Lower lobe of right lung (tissue), 2 donors: ENCODE results near the gene GDF3. TPM values are rescaled to one million over a fixed set of nuclear protein-coding genes. Genes with fewer than 3 reads are reported as not detected.

ENCODE experiments used
- ATAC-seq, 2 donors: fragments of 200-7000 bp; cut with Tn5 transposase; one replicate each; pipeline ENCODE4 v1.9.1; 2020 to 2022; ENCODE audit warnings: mild to moderate bottlenecking in 2 of 2, moderate library complexity in 2 of 2
- DNase-seq: peaks from one replicate; pipeline ENCODE4 v3.0.0-alpha.2; 2020
- H3K27ac ChIP-seq: fragments of 200-600 bp; one replicate; pipeline ENCODE4 v1.8.0; 2022
- H3K27me3 ChIP-seq: fragments of 200-600 bp; one replicate; pipeline ENCODE4 v1.8.0; 2022; ENCODE audit warnings: low read depth
- H3K36me3 ChIP-seq: fragments of 200-600 bp; one replicate; pipeline ENCODE4 v1.8.0; 2022; ENCODE audit warnings: mild to moderate bottlenecking
- H3K4me1 ChIP-seq: fragments of 200-600 bp; one replicate; pipeline ENCODE4 v1.8.0; 2022
- H3K4me3 ChIP-seq: fragments of 200-600 bp; one replicate; pipeline ENCODE4 v1.8.0; 2022; ENCODE audit warnings: mild to moderate bottlenecking
- H3K9me3 ChIP-seq: fragments of 200-600 bp; one replicate; pipeline ENCODE4 v1.8.0; 2022
- CTCF ChIP-seq: fragments of 200-600 bp; IDR thresholded peaks from one replicate; pipeline ENCODE4 v1.8.0; 2022; ENCODE audit warnings: antibody characterized with exemption, mild to moderate bottlenecking
- intact Hi-C: fragments of 100-400 bp; cut with DNase I; formaldehyde crosslinking; loops from one replicate; pipeline ENCODE4 v1.11.0; 2022
- total RNA-seq: library from RNA; stranded (reverse); fragmentation: NEBNext Ultra II Directional; extraction: Animal tissue kit (Norgen Biotek cat#: 25700); gene quantifications from one replicate; pipeline ENCODE4 v1.2.1, GENCODE V29; 2021
- donor health status: DM: no; HTN: yes; CAD: no; lungs with severe emphysema.

The GDF3 gene
- total RNA-seq, 1 donor from 2014 or later, result 0.30 TPM

- intact Hi-C loops, result no loop called here
- Histone ChIP-seq H3K9me3 (no peaks in the 10 kb centered on the region), H3K27ac (no peak overlapping the region)
Observed at GRCh38 chr12:7666595-7666994, 29.0 kb downstream of the GDF3 start.

DNA sequence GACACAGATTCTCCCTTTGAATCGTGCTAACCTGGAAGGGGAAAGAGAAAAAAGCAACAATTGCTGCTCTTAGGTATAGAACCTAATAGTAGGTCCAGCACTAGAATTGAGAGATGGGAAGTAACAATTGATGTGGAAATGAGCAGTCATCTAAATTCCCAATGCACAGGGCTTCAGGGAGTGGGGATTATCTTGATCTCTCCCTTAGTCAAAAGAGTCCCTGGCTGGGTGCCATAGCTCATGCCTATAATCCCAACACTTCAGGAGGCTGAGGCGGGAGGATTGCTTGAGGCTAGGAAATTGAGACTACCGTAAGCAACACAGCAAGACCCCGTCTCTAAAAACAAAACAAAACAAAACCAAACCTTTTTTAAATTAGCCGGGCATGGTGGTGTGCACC, 33.8 kb downstream of the GDF3 start:
- Histone ChIP-seq H3K27ac (no peak overlapping the region), H3K36me3 (no peaks in the 10 kb centered on the region), H3K4me3 (no peak overlapping the region), H3K27me3 (no peaks in the 10 kb centered on the region), H3K4me1 (no peaks in the 10 kb centered on the region), H3K9me3 (no peaks in the 10 kb centered on the region)
- intact Hi-C loops, result no loop called here
- DNase-seq, result no peak
- no peak for ATAC-seq
- TF ChIP-seq CTCF, result no peak

More at GRCh38 chr12:7666595-7666994, 29.0 kb downstream of the GDF3 start:
- Histone ChIP-seq H3K27me3 (no peaks in the 10 kb centered on the region), H3K4me3 (no peak overlapping the region), H3K4me1 (no peaks in the 10 kb centered on the region), H3K36me3 (no peaks in the 10 kb centered on the region)
- no peak for TF ChIP-seq CTCF
- DNase-seq (no peak), ATAC-seq (no peak)

DNA sequence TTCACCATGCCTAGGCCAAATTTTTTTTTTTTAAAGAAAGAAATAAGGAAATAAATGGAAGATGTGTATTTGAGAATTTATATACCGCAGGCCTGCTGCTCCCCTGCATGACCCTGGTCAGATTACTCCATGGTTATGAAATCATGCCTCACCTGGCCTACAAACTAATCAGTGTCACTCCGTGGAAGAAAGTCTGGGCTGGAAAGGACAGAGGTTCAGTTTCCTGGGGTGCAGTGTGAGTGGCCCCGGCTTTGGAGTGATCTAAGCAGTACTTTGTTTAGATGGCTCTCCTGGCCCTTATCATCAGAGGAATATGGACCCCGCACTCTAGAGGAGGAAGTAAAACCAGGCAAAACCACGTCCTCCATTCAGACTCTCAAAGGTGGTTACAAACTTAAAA, 39.5 kb downstream of the GDF3 start:
- Histone ChIP-seq H3K9me3 (no peaks in the 10 kb centered on the region), H3K36me3 (no peaks in the 10 kb centered on the region), H3K4me1 (no peaks in the 10 kb centered on the region), H3K4me3 (no peak overlapping the region), H3K27ac (no peak overlapping the region), H3K27me3 (no peaks in the 10 kb centered on the region)
- intact Hi-C loops, result no loop called here
- ATAC-seq (no peak), DNase-seq (no peak)
- no peak for TF ChIP-seq CTCF

- TF ChIP-seq CTCF, result no peak
- DNase-seq (no peak), ATAC-seq (no peak)
- intact Hi-C loops, result no loop called here
- H3K4me3 ChIP-seq, result no peak overlapping the region
- no peaks in the 10 kb centered on the region for H3K4me1 ChIP-seq
- H3K27me3 ChIP-seq, result no peaks in the 10 kb centered on the region
- no peaks in the 10 kb centered on the region for H3K9me3 ChIP-seq
- no peak overlapping the region for H3K27ac ChIP-seq
- H3K36me3 ChIP-seq, result no peaks in the 10 kb centered on the region
Observed at GRCh38 chr12:7650091-7650490, 45.5 kb downstream of the GDF3 start.

GRCh38 chr12:7647071-7647470, 48.5 kb downstream of the GDF3 start:
- no peak overlapping the region for H3K4me3 ChIP-seq
- DNase-seq, result no peak
- H3K27me3 ChIP-seq, result no peaks in the 10 kb centered on the region
- no peak overlapping the region for H3K27ac ChIP-seq
- no peaks in the 10 kb centered on the region for H3K9me3 ChIP-seq
- intact Hi-C loops, result loop anchor here (10.0 kb wide), 1 partner anchor 432 kb away; no protein-coding TSS in a partner anchor
- no peak for TF ChIP-seq CTCF
- no peak for ATAC-seq
- H3K4me1 ChIP-seq, result no peaks in the 10 kb centered on the region
- H3K36me3 ChIP-seq, result no peaks in the 10 kb centered on the region

- H3K4me1 ChIP-seq, result no peaks in the 10 kb centered on the region
- no peak overlapping the region for H3K4me3 ChIP-seq
- no peaks in the 10 kb centered on the region for H3K36me3 ChIP-seq
- DNase-seq (no peak), ATAC-seq (no peak)
- H3K27ac ChIP-seq, result no peak overlapping the region
- no peaks in the 10 kb centered on the region for H3K9me3 ChIP-seq
- TF ChIP-seq CTCF, result no peak
- intact Hi-C loops, result loop anchor here (10.0 kb wide), 1 partner anchor 431 kb away; no protein-coding TSS in a partner anchor
- H3K27me3 ChIP-seq, result peaks cover 3% of the 10 kb centered on the region
Observed at GRCh38 chr12:7646178-7646475, 49.4 kb downstream of the GDF3 start.
